Measurements from ENCODE around the gene SLCO4A1.

GRCh38 chr20:62656197-62656918 is 14.1 kb downstream of the SLCO4A1 start:
- TF ChIP-seq POLR2A (IDR thresholded peaks at IDR 0.05) (no peak), CTCF (IDR thresholded peaks at IDR 0.05) (no peak), POLR2AphosphoS5 (IDR thresholded peaks at IDR 0.05) (no peak)
